GM12878 (cell line): ENCODE results near the gene ITPKB. TPM values are rescaled to one million over a fixed set of nuclear protein-coding genes. Genes with fewer than 3 reads are reported as not detected.
A peak's percentile ranks its signal among the peaks of the same experiment; 100 is the strongest.
"Not testable (repeated sequence)": the region's sequence is repeated elsewhere in the genome, so short reads cannot be mapped to it uniquely, and the experiment has no call there.

ENCODE experiments used
- ATAC-seq: fragments of 200-7000 bp; cut with Tn5 transposase; 3 replicates; pipeline ENCODE4 v1.9.1; 2020; ENCODE audit warnings: mild to moderate bottlenecking, moderate library complexity
- BruUV-seq: library from RNA; stranded (reverse); fragments of 400-500 nt; replicated peaks from 2 replicates; lab custom pipeline; 2021; lab: Mats Ljungman, UMichigan
- CTCF ChIA-PET: fragments of 300-600 bp; sonication (Branson Sonifier 250); formaldehyde crosslinking; extraction: SDS; loops from one replicate; lab custom pipeline; 2021; ENCODE audit warnings: inconsistent platforms; lab: Yijun Ruan, JAX
- POLR2A ChIA-PET: fragments of 350-600 bp; formaldehyde crosslinking; extraction: SDS; loops from one replicate; lab custom pipeline; 2021; ENCODE audit warnings: inconsistent platforms; lab: Charles Lee
- RAD21 ChIA-PET: fragments of 300-600 bp; sonication (Branson Sonifier 250); formaldehyde crosslinking; loops from one replicate; lab custom pipeline; 2023; ENCODE audit warnings: antibody characterized with exemption; ENCODE audit not compliant: unreplicated experiment; lab: Charles Lee
- SMC1A ChIA-PET: fragments of 300-600 bp; sonication (Branson Sonifier 250); formaldehyde crosslinking; loops from one replicate; lab custom pipeline; 2023; ENCODE audit not compliant: unreplicated experiment, uncharacterized antibody; lab: Charles Lee
- DNase-seq: peaks from one replicate; pipeline ENCODE4 v3.0.0-alpha.2; 2011; ENCODE audit warnings: low read depth, low spot score
- FAIRE-seq: peaks from 3 replicates; lab custom pipeline; 2011; peaks lifted over from hg19 to GRCh38; lab: Jason Lieb, UNC
- H2AFZ ChIP-seq: 2 replicates; pipeline ENCODE4 v1.6.0; 2011; ENCODE audit warnings: low read depth, low read length, control low read depth; ENCODE audit not compliant: control insufficient read depth
- H3K27ac ChIP-seq: 2 replicates; pipeline ENCODE4 v1.5.1; 2011; ENCODE audit warnings: control low read depth; ENCODE audit not compliant: control insufficient read depth, insufficient read depth
- H3K27me3 ChIP-seq, 2 experiments: replicated peaks in 1 of 2; 2 replicates each; pipeline versions ENCODE4 v1.6.0 to v1.6.1; 2011; ENCODE audit warnings: low read length in 1 of 2; ENCODE audit not compliant: control insufficient read depth in 2 of 2, insufficient read depth in 2 of 2
- H3K36me3 ChIP-seq, 2 experiments: 2 replicates each; pipeline ENCODE4 v1.5.1; 2011; ENCODE audit warnings: low read length in 1 of 2; ENCODE audit not compliant: control insufficient read depth in 2 of 2, insufficient read depth in 2 of 2
- H3K4me1 ChIP-seq: 2 replicates; pipeline ENCODE4 v1.6.1; 2011; ENCODE audit warnings: mild to moderate bottlenecking, low read length, moderate library complexity, mixed read lengths; ENCODE audit not compliant: control insufficient read depth, insufficient read depth
- H3K4me2 ChIP-seq: 2 replicates; pipeline ENCODE4 v1.6.0; 2011; ENCODE audit warnings: control low read depth; ENCODE audit not compliant: control insufficient read depth, insufficient read depth
- H3K4me3 ChIP-seq: fragments of 200-600 bp; sonication (generic); 2 replicates; pipeline ENCODE4 v1.5.1; 2016
- H3K79me2 ChIP-seq: 2 replicates; pipeline ENCODE4 v1.6.0; 2011; ENCODE audit warnings: low read length; ENCODE audit not compliant: control insufficient read depth, insufficient read depth
- H3K9ac ChIP-seq: 2 replicates; pipeline ENCODE4 v1.8.0; 2011; ENCODE audit warnings: low read length, control low read depth, mixed read lengths; ENCODE audit not compliant: control insufficient read depth, insufficient read depth
- H3K9me3 ChIP-seq: replicated peaks from 3 replicates; pipeline ENCODE4 v1.5.1; 2011; ENCODE audit warnings: mild to moderate bottlenecking, low read length; ENCODE audit not compliant: control insufficient read depth, insufficient read depth
- H4K20me1 ChIP-seq: 2 replicates; pipeline ENCODE4 v1.6.0; 2011; ENCODE audit not compliant: control insufficient read depth, insufficient read depth
- MYB ChIP-seq: fragments of 150-350 bp; IDR thresholded peaks from 2 replicates; pipeline ENCODE4 v1.6.1; 2014; ENCODE audit warnings: mild to moderate bottlenecking, low read depth, low read length, borderline replicate concordance
- RBBP5 ChIP-seq: fragments of 200-600 bp; sonication (generic); conservative IDR thresholded peaks from 2 replicates; pipeline ENCODE4 v1.6.1; 2016
- SMC3 ChIP-seq: IDR thresholded peaks from 2 replicates; pipeline ENCODE4 v1.6.1; 2011; ENCODE audit warnings: low read length, improper control_type of control experiment, borderline replicate concordance
- WRNIP1 ChIP-seq: IDR thresholded peaks from 2 replicates; pipeline ENCODE4 v1.6.1; 2011; ENCODE audit warnings: low read depth, low read length, improper control_type of control experiment, borderline replicate concordance
- WGBS: methylation state at CpG from one replicate; pipeline ENCODE4 v1.1.6; 2016; ENCODE audit warnings: low lambda C conversion rate; ENCODE audit not compliant: insufficient replicate concordance, insufficient coverage; ENCODE audit errors: missing lambda C conversion rate; 5-methylcytosine and 5-hydroxymethylcytosine counted together
- in situ Hi-C: fragments of 300-500 bp; cut with MboI; formaldehyde crosslinking; loops from 9 replicates; pipeline ENCODE4 v1.14.3; 2018; ENCODE audit warnings: mixed read lengths
- intact Hi-C: fragments of 100-400 bp; cut with micrococcal nuclease; formaldehyde crosslinking; loops from one replicate; pipeline ENCODE4 v1.14.2; 2022; ENCODE audit not compliant: unreplicated experiment
- polyA plus RNA-seq, 11 experiments: library from polyadenylated mRNA; depleted of rRNA in 4 of 11; unstranded in 6 of 11; stranded (reverse) in 5 of 11; fragments of >200 nt; fragmentation: Nextera tagmentation in 4 of 11; fragmentation: Illumina TruSeq in 1 of 11; extraction: Ambion mirVana in 4 of 11; extraction: Trizol in 1 of 11; gene quantifications; 1 replicate in 1 of 11; 2 replicates in 10 of 11; pipeline versions ENCODE4 v1.2.1 to v1.2.3, GENCODE V29; 2011 to 2016; ENCODE audit warnings: inconsistent platforms in 2 of 11, missing spikeins in 2 of 11, low read depth in 1 of 11
- total RNA-seq, 4 experiments: library from RNA; depleted of rRNA in 3 of 4; stranded (reverse); fragments of >200 nt in 3 of 4; fragmentation: Illumina TruSeq in 1 of 4; extraction: Trizol in 1 of 4; gene quantifications; 2 replicates each; pipeline versions ENCODE4 v1.2.1 to v1.2.3, GENCODE V29; 2013 to 2021

Gene ITPKB
- total and polyA plus RNA-seq, 10 of the 15 experiments (the other 5 are each of a cell fraction or from before 2014, with no cell fraction given), result 1.3 to 38.7 (median 12.9) TPM

DNA sequence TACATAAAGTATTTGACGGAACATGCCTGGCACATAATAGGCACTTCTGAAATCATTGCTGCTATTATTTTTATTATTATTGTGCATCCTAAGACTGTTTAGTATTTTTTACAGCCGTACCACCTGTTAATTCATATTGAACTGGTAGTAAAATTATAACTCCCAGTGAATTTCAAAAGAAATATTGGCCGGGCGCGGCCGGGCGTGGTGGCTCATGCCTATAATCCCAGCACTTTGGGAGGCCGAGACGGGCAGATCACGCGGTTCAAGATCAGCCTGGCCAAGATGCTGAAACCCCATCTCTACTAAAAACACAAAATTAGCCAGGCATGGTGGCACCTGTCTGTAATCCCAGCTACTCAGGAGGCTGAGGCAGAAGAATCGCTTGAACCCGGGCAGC lies 18.5 kb downstream of the ITPKB start:
- H3K4me2 ChIP-seq, H3K27ac ChIP-seq: not testable (repeated sequence)
- H3K36me3 ChIP-seq, result peaks cover 7 to 20% of the 10 kb centered on the region in 2 experiments; a peak in 3 of 4 replicates

DNA sequence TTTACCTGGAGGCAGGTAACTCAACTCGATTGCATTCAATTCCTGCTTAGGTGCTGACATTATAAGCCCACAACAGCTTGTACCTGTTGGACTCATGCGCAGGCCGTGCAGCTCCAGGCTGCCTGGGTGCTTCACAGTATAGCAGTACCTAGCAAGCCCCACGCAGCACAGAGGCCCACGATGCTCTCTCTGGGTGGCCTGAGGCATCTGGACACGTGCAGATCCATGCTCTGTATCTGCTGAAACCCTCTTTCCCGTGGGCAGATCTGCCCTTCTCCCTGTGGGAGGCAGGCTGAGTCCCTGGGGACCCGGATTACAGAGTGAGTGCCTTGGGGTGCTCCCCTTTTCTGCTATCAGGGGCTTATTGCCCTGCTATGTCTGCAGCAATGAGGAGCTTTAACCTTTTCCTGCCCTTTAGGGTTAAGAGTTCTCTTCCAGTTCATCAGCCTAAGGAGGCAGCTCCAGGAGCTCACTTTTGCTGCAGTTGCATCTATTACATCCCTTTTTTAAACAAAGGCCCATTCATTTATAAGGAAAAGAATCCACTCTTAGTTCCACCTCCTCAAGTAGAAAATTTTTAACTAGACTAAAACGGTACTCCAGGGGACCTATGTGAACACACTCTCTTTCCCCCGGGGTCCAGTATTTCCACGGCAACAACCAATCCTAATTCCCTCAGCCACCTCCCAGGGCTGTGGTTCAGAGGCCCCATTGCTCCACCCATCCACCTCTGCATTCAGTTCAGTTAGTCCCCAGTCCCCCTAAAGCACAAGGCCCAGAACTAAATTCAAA lies 19.3 kb downstream of the ITPKB start:
- 92% methylated on average over 11 of the region's 11 CpGs for WGBS
- Histone ChIP-seq H2AFZ (no peak overlapping the region), H3K9ac (no peak overlapping the region), H3K36me3 (peaks cover 7 to 20% of the 10 kb centered on the region in 2 experiments; a peak in 3 of 4 replicates), H3K9me3 (no peaks in the 10 kb centered on the region; the same call in 2 of the 3 replicates), H3K4me1 (peaks cover 14% of the 10 kb centered on the region), H4K20me1 (peaks cover 5% of the 10 kb centered on the region; the same call in 1 of the 2 replicates), H3K4me3 (no peak overlapping the region), H3K4me2 (no peak overlapping the region), H3K79me2 (peaks cover 37% of the 10 kb centered on the region), H3K27ac (no peak overlapping the region), H3K27me3 (no peaks in the 10 kb centered on the region)
- in situ Hi-C loops (no loop called here), intact Hi-C loops (no loop called here)
- no peak for TF ChIP-seq SMC3
- no peak for TF ChIP-seq WRNIP1
- no peak for TF ChIP-seq MYB
- no peak for TF ChIP-seq RBBP5
- BruUV-seq, result TSS peak; percentile 24
- SMC1A ChIA-PET, result interaction anchor here (0.6 kb wide), 1 partner anchor 50 kb away, joined by 3 read pairs; no protein-coding TSS in a partner anchor
- CTCF ChIA-PET, result no interaction called here
- FAIRE-seq (no peak), ATAC-seq (no peak), DNase-seq (no peak)
- RAD21 ChIA-PET, result no interaction called here
- POLR2A ChIA-PET, result interaction anchor here (2.9 kb wide), 1 partner anchor 11 kb away, joined by 16 read pairs; no protein-coding TSS in a partner anchor

More for the DNA sequence above, 18.5 kb downstream of the ITPKB start:
- H3K27me3 ChIP-seq, H2AFZ ChIP-seq, intact Hi-C loops, H4K20me1 ChIP-seq, DNase-seq, H3K4me3 ChIP-seq, in situ Hi-C loops, H3K9ac ChIP-seq, ATAC-seq, H3K9me3 ChIP-seq, BruUV-seq, POLR2A ChIA-PET, FAIRE-seq: not testable (repeated sequence)
- ChIA-PET CTCF (interaction anchor here (0.6 kb wide), 1 partner anchor 72 kb away, joined by 3 read pairs; no protein-coding TSS in a partner anchor), SMC1A (interaction anchor here (0.6 kb wide), 1 partner anchor 49 kb away, joined by 3 read pairs; no protein-coding TSS in a partner anchor), RAD21 (interaction anchor here (0.7 kb wide), 1 partner anchor 59 kb away, joined by 3 read pairs; no protein-coding TSS in a partner anchor)
- Histone ChIP-seq H3K4me1 (peaks cover 22% of the 10 kb centered on the region), H3K79me2 (peaks cover 41% of the 10 kb centered on the region)
- WGBS, result 95% methylated on average over 13 of the region's 13 CpGs
